Measurements from ENCODE around the gene SLF2. TPM values are rescaled to one million over a fixed set of nuclear protein-coding genes. Genes with fewer than 3 reads are reported as not detected.
A peak's percentile ranks its signal among the peaks of the same experiment; 100 is the strongest.

SLF2 gene
- total RNA-seq, 1 experiment from 2014 or later = 23.1 TPM

- Histone ChIP-seq H2BK5ac (ENCODE audit: insufficient read length, low read length) (no peak overlapping the region), H2BK20ac (ENCODE audit: low read depth, low read length, poor library complexity, severe bottlenecking) (no peak overlapping the region), H4K91ac (ENCODE audit: insufficient read length, low read depth, low read length) (no peak overlapping the region), H2BK120ac (ENCODE audit: low read depth, low read length, poor library complexity, severe bottlenecking) (no peak overlapping the region), H2AK5ac (ENCODE audit: insufficient read length, low read length) (no peak overlapping the region), H3K56ac (ENCODE audit: insufficient read length, low read depth, low read length) (no peak overlapping the region), H3K14ac (ENCODE audit: insufficient read depth, low read length) (no peak overlapping the region), H3K27ac (ENCODE audit: insufficient read length, low read depth, low read length) (no peak overlapping the region), H3K79me2 (ENCODE audit: insufficient read depth, low read length) (no peaks in the 10 kb centered on the region), H3K79me1 (ENCODE audit: insufficient read depth, low read depth, low read length, poor library complexity, severe bottlenecking) (no peaks in the 10 kb centered on the region), H3K27me3 (ENCODE audit: insufficient read depth, low read length) (peaks cover 9% of the 10 kb centered on the region; the same call in 1 of the 2 replicates), H3K4me2 (ENCODE audit: insufficient read depth, insufficient read length, low read length) (no peak overlapping the region), H3K9me3 (ENCODE audit: control insufficient read depth, low read depth, low read length) (no peaks in the 10 kb centered on the region), H2AFZ (ENCODE audit: low read length) (no peak overlapping the region), H4K20me1 (ENCODE audit: control insufficient read depth, insufficient read depth, insufficient read length) (no peaks in the 10 kb centered on the region), H3K9ac (ENCODE audit: extremely low read depth, insufficient read length, low read length) (no peak overlapping the region), H2BK12ac (ENCODE audit: insufficient read length, low read depth, low read length) (no peak overlapping the region), H3K23me2 (ENCODE audit: insufficient read length, low read depth, low read length, poor library complexity, severe bottlenecking) (no peaks in the 10 kb centered on the region), H3K23ac (ENCODE audit: insufficient read length, low read depth, low read length) (no peak overlapping the region), H2BK15ac (ENCODE audit: low read depth, low read length) (no peak overlapping the region), H3T11ph (ENCODE audit: low read length) (no peak overlapping the region), H3K18ac (ENCODE audit: insufficient read length, low read depth, low read length) (no peak overlapping the region), H4K5ac (ENCODE audit: insufficient read length, low read depth, low read length) (no peak overlapping the region), H3K4ac (ENCODE audit: low read depth, low read length) (no peak overlapping the region), H3K4me1 (ENCODE audit: insufficient read depth, low read length) (no peaks in the 10 kb centered on the region), H4K8ac (replicated peaks; ENCODE audit: insufficient read length, low read depth, low read length) (no peak overlapping the region)
- no peak for TF ChIP-seq CTCF (conservative IDR thresholded peaks at IDR 0.05)
- Mint-ChIP-seq H3K27me3 (ENCODE audit: low read depth) (peaks cover 91% of the 10 kb centered on the region), H3K36me3 (ENCODE audit: insufficient read depth in 1 of 3, low read depth in 3 of 3) (no peaks in the 10 kb centered on the region), H3K9me3 (no peaks in the 10 kb centered on the region), H3K4me3 (peak overlapping the region in 1 of 2 experiments; percentile 2; a peak in 2 of 5 replicates), H3K4me1 (peaks cover 15 to 21% of the 10 kb centered on the region in 2 experiments), H3K27ac (no peak overlapping the region)
- no peak for DNase-seq
- no CpG with 5 or more reads among the region's 8 CpGs for WGBS (ENCODE audit: extremely low coverage, insufficient read length, low lambda C conversion rate)
These were observed 45.4 kb upstream of the SLF2 start for GRCh38 chr10:100867261-100867963.

All from H9 (cell line).